ENCODE measurements around the gene EFS.

Gene EFS

GRCh38 chr14:23348297-23348655, 16.7 kb downstream of the EFS start:
- in situ Hi-C loops (cut with MboI; ENCODE audit: low sequenced_read_pairs, unreplicated experiment): no loop called here
- DNase-seq (ENCODE audit: low spot score): peak; percentile 13
- no peak for TF ChIP-seq CTCF (IDR thresholded peaks at IDR 0.05; ENCODE audit: borderline replicate concordance, control extremely low read depth, extremely low read depth, insufficient read depth, missing control alignments)

DNA sequence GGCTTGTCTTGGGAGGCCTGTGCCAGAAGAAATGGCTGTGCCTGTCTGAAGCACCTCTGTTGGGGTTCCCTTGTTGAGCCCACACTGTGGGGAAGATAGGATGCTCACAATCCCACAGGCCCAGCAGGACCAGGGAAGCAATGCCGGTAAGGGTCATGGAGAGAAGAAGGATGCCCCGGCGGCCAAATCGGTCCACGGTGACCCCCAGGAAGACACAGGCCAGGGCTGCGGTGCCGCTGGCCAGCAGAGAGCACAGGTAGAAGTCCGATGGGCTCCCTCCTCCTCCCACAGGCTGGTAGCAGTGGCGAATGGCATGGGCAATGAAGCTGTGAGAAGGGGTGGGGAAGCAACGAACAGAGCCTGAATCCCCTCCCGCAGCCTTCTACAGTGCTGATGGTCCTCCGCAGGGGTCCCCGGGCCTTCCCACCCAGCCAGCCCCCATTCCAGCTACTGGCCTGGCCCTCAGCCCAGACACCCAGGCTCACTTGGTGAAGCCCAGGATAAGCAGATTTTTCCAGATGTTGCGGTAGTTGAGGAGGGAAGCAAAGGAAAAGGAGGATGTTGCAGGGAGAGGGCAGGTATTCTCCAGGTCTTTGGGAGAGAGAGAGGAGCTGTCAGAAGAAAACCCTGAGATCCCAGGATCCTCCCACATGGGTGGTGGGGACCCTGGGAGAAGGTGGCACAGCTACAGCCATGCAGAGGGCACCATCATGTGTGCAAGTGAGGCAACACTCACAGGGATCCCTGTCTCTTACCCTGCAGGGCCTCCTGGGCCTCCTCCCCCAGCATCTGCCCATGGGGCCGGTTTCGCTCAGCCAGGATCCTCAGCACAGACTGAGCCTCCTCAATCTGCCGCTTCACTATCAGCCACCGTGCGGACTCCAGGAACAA, 17.3 kb downstream of the EFS start:
- no peak for TF ChIP-seq CTCF (IDR thresholded peaks at IDR 0.05; ENCODE audit: borderline replicate concordance, control extremely low read depth, extremely low read depth, insufficient read depth, missing control alignments)
- peak; percentile 21 for DNase-seq (ENCODE audit: low spot score)
- in situ Hi-C loops (cut with MboI; ENCODE audit: low sequenced_read_pairs, unreplicated experiment): no loop called here

GRCh38 chr14:23346693-23347405, 18.1 kb downstream of the EFS start:
- no peak for TF ChIP-seq CTCF (IDR thresholded peaks at IDR 0.05; ENCODE audit: borderline replicate concordance, control extremely low read depth, extremely low read depth, insufficient read depth, missing control alignments)
- in situ Hi-C loops (cut with MboI; ENCODE audit: low sequenced_read_pairs, unreplicated experiment): no loop called here

GRCh38 chr14:23345987-23346692, 18.8 kb downstream of the EFS start:
- no peak for TF ChIP-seq CTCF (IDR thresholded peaks at IDR 0.05; ENCODE audit: borderline replicate concordance, control extremely low read depth, extremely low read depth, insufficient read depth, missing control alignments)
- in situ Hi-C loops (cut with MboI; ENCODE audit: low sequenced_read_pairs, unreplicated experiment): no loop called here
- no peak for DNase-seq (ENCODE audit: low spot score)

More at GRCh38 chr14:23346693-23347405, 18.1 kb downstream of the EFS start:
- no peak for DNase-seq (ENCODE audit: low spot score)

- no peak for TF ChIP-seq CTCF (IDR thresholded peaks at IDR 0.05; ENCODE audit: borderline replicate concordance, control extremely low read depth, extremely low read depth, insufficient read depth, missing control alignments)
- in situ Hi-C loops (cut with MboI; ENCODE audit: low sequenced_read_pairs, unreplicated experiment): no loop called here
- DNase-seq (ENCODE audit: low spot score): no peak
Observed at GRCh38 chr14:23344481-23344880, 20.5 kb downstream of the EFS start.

- in situ Hi-C loops (cut with MboI; ENCODE audit: low sequenced_read_pairs, unreplicated experiment): no loop called here
- no peak for DNase-seq (ENCODE audit: low spot score)
- no peak for TF ChIP-seq CTCF (IDR thresholded peaks at IDR 0.05; ENCODE audit: borderline replicate concordance, control extremely low read depth, extremely low read depth, insufficient read depth, missing control alignments)
Observed at GRCh38 chr14:23339506-23340268, 25.3 kb downstream of the EFS start.
